Measurements from ENCODE around the gene B4GALNT1.

Gene B4GALNT1

DNA sequence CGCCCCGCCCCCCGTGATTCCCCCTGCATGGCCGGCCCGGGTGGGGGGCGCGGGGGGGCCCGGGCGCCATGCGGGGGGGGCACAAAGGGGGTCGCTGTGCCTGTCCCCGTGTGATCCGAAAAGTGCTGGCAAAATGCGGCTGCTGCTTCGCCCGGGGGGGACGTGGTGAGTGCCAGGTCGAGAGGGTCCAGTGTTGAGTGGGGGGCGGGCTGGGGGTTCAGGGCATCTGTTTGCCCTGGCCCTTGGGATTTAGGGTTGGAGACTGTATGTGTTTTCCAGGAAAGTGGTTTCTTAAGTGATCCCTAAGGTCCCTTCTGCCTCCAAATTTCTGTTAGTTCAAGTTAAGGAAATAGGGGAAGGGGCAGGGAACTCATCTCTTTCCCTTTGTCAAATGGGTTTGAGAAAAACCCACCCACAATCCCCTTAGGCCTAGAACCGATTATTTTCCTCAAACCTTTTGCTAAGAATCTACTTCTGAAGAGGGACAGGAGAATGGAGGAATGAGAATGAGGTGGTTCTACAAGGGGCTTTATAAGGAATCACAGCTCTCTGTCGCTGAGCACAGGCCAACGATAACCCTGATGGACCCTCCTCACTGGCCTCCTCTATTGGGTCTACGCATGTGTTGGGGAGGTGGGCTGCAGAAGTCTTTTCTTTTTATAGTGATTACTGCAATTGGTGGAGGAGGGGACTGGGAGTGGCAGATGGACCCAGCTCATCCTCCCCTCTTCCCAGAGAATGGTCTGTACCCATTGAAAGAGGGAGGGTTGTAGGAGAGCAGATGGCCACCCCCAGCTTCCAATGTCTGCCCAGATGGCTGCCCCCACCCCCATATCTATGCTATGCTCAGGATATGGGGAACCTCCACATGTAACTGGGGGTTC is 20.9 kb downstream of the B4GALNT1 start:
- ATAC-seq: no peak
- TF ChIP-seq GLIS3 (CRISPR knock-in tag; IDR thresholded peaks at IDR 0.05) (no peak), ARNTL (CRISPR knock-in tag; IDR thresholded peaks at IDR 0.05; ENCODE audit: borderline replicate concordance, low read depth) (no peak), RARB (CRISPR knock-in tag; IDR thresholded peaks at IDR 0.05) (no peak), ISL1 (CRISPR knock-in tag; IDR thresholded peaks at IDR 0.05) (no peak), BACH2 (CRISPR knock-in tag; IDR thresholded peaks at IDR 0.05; ENCODE audit: borderline replicate concordance) (no peak), POU6F1 (CRISPR knock-in tag; IDR thresholded peaks at IDR 0.05; ENCODE audit: borderline replicate concordance, low read depth) (no peak), ZFP30 (CRISPR knock-in tag; IDR thresholded peaks at IDR 0.05) (no peak), TCF4 (CRISPR knock-in tag; IDR thresholded peaks at IDR 0.05; ENCODE audit: borderline replicate concordance) (no peak), ZNF565 (CRISPR knock-in tag; conservative IDR thresholded peaks at IDR 0.05; ENCODE audit: low read depth) (no peak), ZNF8 (CRISPR knock-in tag; IDR thresholded peaks at IDR 0.05) (no peak), OSR1 (CRISPR knock-in tag; IDR thresholded peaks at IDR 0.05) (no peak)
- TF ChIP-seq, protein P1, sequence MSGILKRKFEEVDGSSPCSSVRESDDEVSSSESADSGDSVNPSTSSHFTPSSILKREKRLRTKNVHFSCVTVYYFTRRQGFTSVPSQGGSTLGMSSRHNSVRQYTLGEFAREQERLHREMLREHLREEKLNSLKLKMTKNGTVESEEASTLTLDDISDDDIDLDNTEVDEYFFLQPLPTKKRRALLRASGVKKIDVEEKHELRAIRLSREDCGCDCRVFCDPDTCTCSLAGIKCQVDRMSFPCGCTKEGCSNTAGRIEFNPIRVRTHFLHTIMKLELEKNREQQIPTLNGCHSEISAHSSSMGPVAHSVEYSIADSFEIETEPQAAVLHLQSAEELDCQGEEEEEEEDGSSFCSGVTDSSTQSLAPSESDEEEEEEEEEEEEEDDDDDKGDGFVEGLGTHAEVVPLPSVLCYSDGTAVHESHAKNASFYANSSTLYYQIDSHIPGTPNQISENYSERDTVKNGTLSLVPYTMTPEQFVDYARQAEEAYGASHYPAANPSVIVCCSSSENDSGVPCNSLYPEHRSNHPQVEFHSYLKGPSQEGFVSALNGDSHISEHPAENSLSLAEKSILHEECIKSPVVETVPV (CRISPR knock-in tag; IDR thresholded peaks at IDR 0.05): no peak

GRCh38 chr12:57611108-57611826 is 21.7 kb downstream of the B4GALNT1 start, which contains the start of gene ARHGEF25:
ARHGEF25 (plus strand) TSS chr12:57611435; CDS start chr12:57611895, 460 bp downstream.
- ATAC-seq: peak; percentile 93
- TF ChIP-seq, protein P2, sequence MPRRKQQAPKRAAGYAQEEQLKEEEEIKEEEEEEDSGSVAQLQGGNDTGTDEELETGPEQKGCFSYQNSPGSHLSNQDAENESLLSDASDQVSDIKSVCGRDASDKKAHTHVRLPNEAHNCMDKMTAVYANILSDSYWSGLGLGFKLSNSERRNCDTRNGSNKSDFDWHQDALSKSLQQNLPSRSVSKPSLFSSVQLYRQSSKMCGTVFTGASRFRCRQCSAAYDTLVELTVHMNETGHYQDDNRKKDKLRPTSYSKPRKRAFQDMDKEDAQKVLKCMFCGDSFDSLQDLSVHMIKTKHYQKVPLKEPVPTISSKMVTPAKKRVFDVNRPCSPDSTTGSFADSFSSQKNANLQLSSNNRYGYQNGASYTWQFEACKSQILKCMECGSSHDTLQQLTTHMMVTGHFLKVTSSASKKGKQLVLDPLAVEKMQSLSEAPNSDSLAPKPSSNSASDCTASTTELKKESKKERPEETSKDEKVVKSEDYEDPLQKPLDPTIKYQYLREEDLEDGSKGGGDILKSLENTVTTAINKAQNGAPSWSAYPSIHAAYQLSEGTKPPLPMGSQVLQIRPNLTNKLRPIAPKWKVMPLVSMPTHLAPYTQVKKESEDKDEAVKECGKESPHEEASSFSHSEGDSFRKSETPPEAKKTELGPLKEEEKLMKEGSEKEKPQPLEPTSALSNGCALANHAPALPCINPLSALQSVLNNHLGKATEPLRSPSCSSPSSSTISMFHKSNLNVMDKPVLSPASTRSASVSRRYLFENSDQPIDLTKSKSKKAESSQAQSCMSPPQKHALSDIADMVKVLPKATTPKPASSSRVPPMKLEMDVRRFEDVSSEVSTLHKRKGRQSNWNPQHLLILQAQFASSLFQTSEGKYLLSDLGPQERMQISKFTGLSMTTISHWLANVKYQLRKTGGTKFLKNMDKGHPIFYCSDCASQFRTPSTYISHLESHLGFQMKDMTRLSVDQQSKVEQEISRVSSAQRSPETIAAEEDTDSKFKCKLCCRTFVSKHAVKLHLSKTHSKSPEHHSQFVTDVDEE (CRISPR knock-in tag; IDR thresholded peaks at IDR 0.05): no peak
- TF ChIP-seq ZNF70 (CRISPR knock-in tag; IDR thresholded peaks at IDR 0.05) (0 out of 2 replicates have a peak, but pooled peaks have one; percentile 23), ZNF565 (CRISPR knock-in tag; conservative IDR thresholded peaks at IDR 0.05; ENCODE audit: low read depth) (no peak), TCF4 (CRISPR knock-in tag; IDR thresholded peaks at IDR 0.05; ENCODE audit: borderline replicate concordance) (peak; percentile 47; the same call in 1 of the 2 replicates), ZFP3 (CRISPR knock-in tag; IDR thresholded peaks at IDR 0.05) (no peak), RARB (CRISPR knock-in tag; IDR thresholded peaks at IDR 0.05) (no peak)

DNA sequence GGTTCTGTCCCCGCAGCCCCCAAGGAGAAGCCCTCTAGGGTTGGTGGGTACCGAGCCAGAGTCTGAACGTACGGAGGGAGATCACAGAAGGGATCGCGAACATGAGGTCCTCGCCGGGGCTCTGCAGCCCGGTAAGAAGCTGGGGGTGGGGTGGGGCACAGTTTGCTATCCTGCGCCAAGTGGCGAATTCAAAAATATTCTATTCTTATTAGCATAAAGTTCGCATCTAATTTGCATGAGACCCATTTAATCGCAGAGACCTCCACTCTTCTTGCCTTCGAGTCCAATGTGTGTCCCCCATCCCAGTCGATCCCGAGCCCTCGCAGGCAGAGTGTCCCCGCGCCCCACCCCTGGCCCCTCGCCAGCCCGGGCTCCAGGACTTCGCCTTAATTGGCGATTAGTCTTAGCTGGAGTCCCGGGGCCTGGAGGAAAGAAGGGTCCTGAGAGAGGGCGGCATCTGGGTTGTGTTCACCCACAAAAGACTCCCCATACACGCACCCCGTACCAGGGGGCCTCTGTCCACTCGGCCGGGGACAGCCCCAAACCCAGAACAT is 22.4 kb downstream of the B4GALNT1 start:
- no peak for TF ChIP-seq ZFP30 (CRISPR knock-in tag; IDR thresholded peaks at IDR 0.05)
- no peak for TF ChIP-seq TOX (CRISPR knock-in tag; IDR thresholded peaks at IDR 0.05; ENCODE audit: borderline replicate concordance)
- TF ChIP-seq GLIS3 (CRISPR knock-in tag; IDR thresholded peaks at IDR 0.05): no peak
- TF ChIP-seq BACH2 (CRISPR knock-in tag; IDR thresholded peaks at IDR 0.05; ENCODE audit: borderline replicate concordance): no peak
- no peak for TF ChIP-seq CSDC2 (CRISPR knock-in tag; IDR thresholded peaks at IDR 0.05)
- no peak for TF ChIP-seq TCF4 (CRISPR knock-in tag; IDR thresholded peaks at IDR 0.05; ENCODE audit: borderline replicate concordance)
- no peak for TF ChIP-seq ZNF565 (CRISPR knock-in tag; conservative IDR thresholded peaks at IDR 0.05; ENCODE audit: low read depth)
- TF ChIP-seq RARB (CRISPR knock-in tag; IDR thresholded peaks at IDR 0.05): no peak
- TF ChIP-seq PPARA (CRISPR knock-in tag; IDR thresholded peaks at IDR 0.05; ENCODE audit: borderline replicate concordance): no peak
- TF ChIP-seq, protein P2 (CRISPR knock-in tag; IDR thresholded peaks at IDR 0.05): no peak
- TF ChIP-seq ZNF70 (CRISPR knock-in tag; IDR thresholded peaks at IDR 0.05): no peak
- TF ChIP-seq, protein P1 (CRISPR knock-in tag; IDR thresholded peaks at IDR 0.05): no peak
- no peak for TF ChIP-seq ZC3H10 (CRISPR knock-in tag; IDR thresholded peaks at IDR 0.05)
- TF ChIP-seq ZNF8 (CRISPR knock-in tag; IDR thresholded peaks at IDR 0.05): no peak
- no peak for TF ChIP-seq OSR1 (CRISPR knock-in tag; IDR thresholded peaks at IDR 0.05)
- no peak for TF ChIP-seq PATZ1 (CRISPR knock-in tag; IDR thresholded peaks at IDR 0.05; ENCODE audit: borderline replicate concordance)
- TF ChIP-seq ESRRG (CRISPR knock-in tag; IDR thresholded peaks at IDR 0.05): no peak
- ATAC-seq: no peak; the same call in 2 of the 3 replicates
